Adrenal gland (tissue), 12 donors: ENCODE results near the gene INPP1. TPM values are rescaled to one million over a fixed set of nuclear protein-coding genes. Genes with fewer than 3 reads are reported as not detected.

Experiments used
- DNase-seq, 7 donors: peaks; one replicate each; pipeline ENCODE4 v3.0.0-alpha.2; 2019 to 2020
- H3K27ac ChIP-seq, 5 donors: fragments of 200-600 bp; sonication (generic) in 4 of 5; 1 replicate in 3 of 5; 2 replicates in 2 of 5; pipeline versions ENCODE4 v1.5.1 to v1.8.0; 2016 to 2020; ENCODE audit warnings: mild to moderate bottlenecking in 1 of 5
- H3K27me3 ChIP-seq: fragments of 200-600 bp; 2 replicates; pipeline ENCODE4 v1.8.0; 2021
- H3K36me3 ChIP-seq, 2 donors: fragments of 200-600 bp; replicated peaks in 1 of 2; 1 replicate in 1 of 2; 2 replicates in 1 of 2; pipeline versions ENCODE4 v1.5.1 to v1.8.0; 2018 to 2022
- H3K4me1 ChIP-seq, 2 donors: fragments of 200-600 bp; replicated peaks in 1 of 2; 1 replicate in 1 of 2; 2 replicates in 1 of 2; pipeline versions ENCODE4 v1.5.1 to v1.8.0; 2018 to 2021
- H3K4me3 ChIP-seq, 4 donors: fragments of 200-600 bp; sonication (generic) in 3 of 4; one replicate each; pipeline ENCODE4 v1.5.1; 2016 to 2018
- H3K9me3 ChIP-seq, 3 donors: fragments of 200-600 bp; sonication (generic) in 1 of 3; replicated peaks in 1 of 3; 1 replicate in 2 of 3; 2 replicates in 1 of 3; pipeline versions ENCODE4 v1.5.1 to v1.8.0; 2016 to 2021
- CTCF ChIP-seq, 6 experiments: fragments of 450-650 bp in 4 of 6; fragments of 200-600 bp in 2 of 6; sonication (generic) in 1 of 6; IDR thresholded peaks; 1 replicate in 5 of 6; 2 replicates in 1 of 6; pipeline versions ENCODE4 v1.5.1 to v1.8.0; 2016 to 2021; ENCODE audit warnings: antibody characterized with exemption in 6 of 6, mild to moderate bottlenecking in 2 of 6, moderate library complexity in 1 of 6
- POLR2A ChIP-seq, 2 donors: fragments of 450-650 bp; IDR thresholded peaks; one replicate each; pipeline ENCODE4 v1.6.1; 2017; ENCODE audit warnings: antibody characterized with exemption in 2 of 2, mild to moderate bottlenecking in 2 of 2, moderate library complexity in 1 of 2
- WGBS, 4 donors: extraction: QIAGEN DNeasy Blood & Tissue Kit in 2 of 4; methylation state at CpG; one replicate each; pipeline versions ENCODE4 v1.1.5 to v1.1.7; 2013 to 2017; 5-methylcytosine and 5-hydroxymethylcytosine counted together
- intact Hi-C, 2 donors: fragments of 100-400 bp; cut with DNase I; formaldehyde crosslinking; loops; one replicate each; pipeline versions ENCODE4 v1.14.1 to v1.15.0; 2022 to 2023
- polyA plus RNA-seq, 3 donors: library from polyadenylated mRNA; stranded (reverse); fragments of 200-250 nt in 2 of 3; fragments of 350-450 nt in 1 of 3; fragmentation: Illumina TruSeq in 1 of 3; extraction: RNeasy Lipid Tissue Mini Kit (QIAGEN cat#74804) in 1 of 3; gene quantifications; one replicate each; pipeline ENCODE4 v1.2.3, GENCODE V29; 2013 to 2014
- total RNA-seq, 9 donors: library from RNA; depleted of rRNA in 4 of 9; stranded (reverse); fragments of >200 nt in 4 of 9; fragments of 120-200 nt in 1 of 9; fragmentation: NEBNext Ultra II Directional in 1 of 9; extraction: Animal tissue kit (Norgen Biotek cat#: 25700) in 1 of 9; gene quantifications; one replicate each; pipeline versions ENCODE4 v1.1.0 to v1.2.4, GENCODE V29; 2013 to 2023
- donor health status: healthy with polysubstance abuse.
- donor health status: Bipolar disorder and iron deficiency.
- donor health status: DM: yes; HTN: yes; CAD: no.
- donor health status: DM: no; HTN: no; CAD: no.
- donor health status: DM: no; HTN: no; CAD: no.
- donor health status: DM: yes; HTN: yes; CAD: no.

INPP1 gene
- total and polyA plus RNA-seq, 12 donors, result 18.8 to 74.1 (median 44.4) TPM

GRCh38 chr2:190360561-190360960 lies 17.2 kb downstream of the INPP1 start:
- no peak for DNase-seq
- H3K4me1 ChIP-seq, result peaks cover 30 to 51% of the 10 kb centered on the region in 2 donors
- TF ChIP-seq POLR2A (IDR thresholded peaks at IDR 0.05), result no peak
- no peak for TF ChIP-seq CTCF (IDR thresholded peaks at IDR 0.05)
- peaks cover 0 to 12% of the 10 kb centered on the region in 2 donors for H3K36me3 ChIP-seq
- no peaks in the 10 kb centered on the region for H3K9me3 ChIP-seq
- H3K27me3 ChIP-seq, result no peaks in the 10 kb centered on the region
- H3K27ac ChIP-seq, result peak overlapping the region in 1 of 5 donors; percentile 71
- peak overlapping the region in 1 of 4 donors; percentile 39 for H3K4me3 ChIP-seq
- intact Hi-C loops, result no loop called here

DNA sequence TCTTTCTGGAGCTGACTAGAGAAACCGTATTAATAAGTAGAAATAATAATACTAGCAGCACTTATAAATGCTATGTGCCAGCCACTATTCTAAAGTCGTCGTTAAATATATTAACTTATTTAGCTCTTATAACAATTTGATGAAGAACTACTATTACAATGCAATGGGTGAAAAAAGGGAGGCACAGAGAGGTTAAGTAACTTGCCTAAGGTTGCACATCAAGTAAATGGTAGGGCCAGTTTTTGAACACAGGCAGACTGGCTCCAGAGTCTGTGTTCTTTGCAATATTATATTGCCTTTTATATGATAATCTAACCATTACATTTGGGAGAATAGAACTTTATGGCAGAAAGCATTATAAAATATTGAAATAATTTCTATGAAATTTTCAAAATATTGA lies 17.6 kb downstream of the INPP1 start:
- intact Hi-C loops, result no loop called here
- Histone ChIP-seq H3K4me3 (no peak overlapping the region), H3K27me3 (no peaks in the 10 kb centered on the region), H3K4me1 (peaks cover 26 to 47% of the 10 kb centered on the region in 2 donors), H3K9me3 (no peaks in the 10 kb centered on the region), H3K36me3 (peaks cover 0 to 12% of the 10 kb centered on the region in 2 donors), H3K27ac (no peak overlapping the region)
- DNase-seq, result no peak
- TF ChIP-seq CTCF (IDR thresholded peaks at IDR 0.05) (no peak), POLR2A (IDR thresholded peaks at IDR 0.05) (no peak)
- whole genome bisulfite sequencing, 4 donors, result 90 to 94% (median 91%) methylated on average over 3 of the region's 3 CpGs

DNA sequence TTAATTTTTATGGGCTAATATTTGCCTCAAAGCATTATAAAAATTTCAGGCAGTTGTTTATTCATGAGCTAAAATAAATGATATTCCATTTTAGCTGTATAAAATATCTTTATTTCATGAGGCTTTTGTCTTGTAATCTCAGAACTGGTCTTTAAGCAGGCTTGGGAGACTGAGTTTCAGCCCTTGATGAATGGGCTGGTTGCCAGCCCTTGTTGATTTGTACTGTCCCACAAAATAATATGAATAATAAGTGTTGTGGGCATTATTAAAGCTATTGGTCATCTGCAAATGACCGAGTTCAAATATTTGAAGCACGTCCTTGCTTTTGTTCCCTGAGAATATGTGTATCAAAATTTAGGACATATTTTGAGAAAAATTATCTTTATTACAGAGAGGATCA lies 18.2 kb downstream of the INPP1 start:
- intact Hi-C loops, result no loop called here
- Histone ChIP-seq H3K27ac (no peak overlapping the region), H3K4me1 (peaks cover 23 to 41% of the 10 kb centered on the region in 2 donors), H3K27me3 (no peaks in the 10 kb centered on the region), H3K9me3 (no peaks in the 10 kb centered on the region), H3K4me3 (no peak overlapping the region), H3K36me3 (peaks cover 0 to 13% of the 10 kb centered on the region in 2 donors)
- no peak for DNase-seq
- TF ChIP-seq POLR2A (IDR thresholded peaks at IDR 0.05), result no peak
- TF ChIP-seq CTCF (IDR thresholded peaks at IDR 0.05), result no peak
- WGBS, 4 donors, result 30 to 68% (median 65%) methylated on average over 2 of the region's 2 CpGs

GRCh38 chr2:190362894-190363293 lies 19.5 kb downstream of the INPP1 start:
- H3K4me1 ChIP-seq, result peaks cover 23 to 31% of the 10 kb centered on the region in 2 donors
- H3K9me3 ChIP-seq, result no peaks in the 10 kb centered on the region
- H3K27ac ChIP-seq, result no peak overlapping the region
- intact Hi-C loops, result no loop called here
- peaks cover 0 to 26% of the 10 kb centered on the region in 2 donors for H3K36me3 ChIP-seq
- TF ChIP-seq POLR2A (IDR thresholded peaks at IDR 0.05), result no peak
- no peak for TF ChIP-seq CTCF (IDR thresholded peaks at IDR 0.05)
- 92 to 100% (median 100%) methylated on average over 1 of the region's 1 CpG for WGBS, 4 donors
- no peaks in the 10 kb centered on the region for H3K27me3 ChIP-seq
- no peak for DNase-seq
- no peak overlapping the region for H3K4me3 ChIP-seq
